H1 (cell line): ENCODE results near the gene WASF3. TPM values are rescaled to one million over a fixed set of nuclear protein-coding genes. Genes with fewer than 3 reads are reported as not detected.

Experiments used
- EP300 ChIP-seq, 2 experiments: IDR thresholded peaks; 1 replicate in 1 of 2; 2 replicates in 1 of 2; pipeline ENCODE4 v1.6.1; 2011 to 2012; ENCODE audit warnings: low read depth in 2 of 2, low read length in 2 of 2, mild to moderate bottlenecking in 2 of 2, borderline replicate concordance in 1 of 2, inconsistent platforms in 1 of 2, moderate library complexity in 1 of 2
- POLR2A ChIP-seq, 2 experiments: IDR thresholded peaks; 1 replicate in 1 of 2; 2 replicates in 1 of 2; pipeline ENCODE4 v1.6.1; 2011; ENCODE audit warnings: low read depth in 2 of 2, low read length in 2 of 2, mild to moderate bottlenecking in 2 of 2; ENCODE audit errors: control extremely low read depth in 1 of 2
- RNF2 ChIP-seq: fragments of 200-900, 300-1000 bp; sonication (generic); IDR thresholded peaks from 2 replicates; pipeline ENCODE4 v1.7.1; 2016; ENCODE audit warnings: borderline replicate concordance, low read depth, mild to moderate bottlenecking, antibody characterized with exemption, low read length; ENCODE audit not compliant: poor library complexity, severe bottlenecking; ENCODE audit errors: missing control alignments
- SAP30 ChIP-seq: fragments of 300-600 bp; sonication (generic); IDR thresholded peaks from 2 replicates; pipeline ENCODE4 v1.7.1; 2012; ENCODE audit warnings: low read length, moderate library complexity, mild to moderate bottlenecking, inconsistent platforms; ENCODE audit not compliant: insufficient read depth, insufficient replicate concordance
- polyA plus RNA-seq, 7 experiments: library from polyadenylated mRNA; depleted of rRNA in 3 of 7; stranded (reverse) in 5 of 7; unstranded in 2 of 7; fragments of >200 nt in 5 of 7; fragments of 200-250 nt in 2 of 7; gene quantifications; 1 replicate in 5 of 7; 2 replicates in 1 of 7; 4 replicates in 1 of 7; pipeline versions ENCODE4 v1.2.1 to v1.2.3, GENCODE V29; 2011 to 2013; ENCODE audit warnings: missing spikeins in 2 of 7, mixed read lengths in 2 of 7
- total RNA-seq: library from RNA; stranded (reverse); fragmentation: NEBNext Ultra II Directional; extraction: Animal tissue kit (Norgen Biotek cat#: 25700); gene quantifications from 2 replicates; pipeline ENCODE4 v1.2.1, GENCODE V29; 2021

Gene WASF3
- total and polyA plus RNA-seq, 2 of the 8 experiments (the other 6 are each of a cell fraction or from before 2014, with no cell fraction given), result 18.7 to 39.8 TPM

DNA sequence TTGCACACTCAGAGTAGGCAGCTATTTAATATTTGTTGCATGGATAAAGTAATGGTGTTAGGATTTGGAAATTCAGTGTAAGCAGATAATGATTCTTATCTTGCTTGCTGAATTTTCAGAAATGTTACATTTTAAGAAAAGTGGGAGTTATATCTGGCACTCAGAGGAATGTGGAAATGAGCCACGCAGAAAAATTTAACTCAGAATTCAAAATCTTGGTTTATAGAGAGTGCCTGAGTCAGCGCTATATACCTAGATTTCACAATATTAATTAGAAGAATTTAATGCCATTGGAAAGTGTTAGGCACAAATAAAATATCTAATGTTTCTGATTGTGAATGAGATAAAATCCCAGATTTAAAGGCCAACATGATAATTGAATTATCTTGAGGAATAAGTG lies 106.8 kb downstream of the WASF3 start (continued):
- TF ChIP-seq EP300 (IDR thresholded peaks at IDR 0.05; ENCODE audit: borderline replicate concordance in 1 of 2, low read depth in 2 of 2, low read length in 2 of 2) (no peak), POLR2A (IDR thresholded peaks at IDR 0.05; ENCODE audit: control extremely low read depth in 1 of 2, low read depth in 2 of 2, low read length in 2 of 2) (no peak), SAP30 (no peak), RNF2 (no peak)
